GM21723 (cell line): ENCODE measurements around the gene LACRT.
"Not testable (repeated sequence)": the region's sequence is repeated elsewhere in the genome, so short reads cannot be mapped to it uniquely, and the experiment has no call there.

Source experiments
- ATAC-seq: cut with Tn5 transposase; IDR thresholded peaks from one replicate; pipeline ENCODE4 v1.9.1; 2021; ENCODE audit warnings: mild to moderate bottlenecking, moderate library complexity; ENCODE audit not compliant: unreplicated experiment

Gene LACRT

GRCh38 chr12:54641089-54641488, 6.4 kb upstream of the LACRT start:
- ATAC-seq, result no peak

- ATAC-seq, result not testable (repeated sequence)
Observed at GRCh38 chr12:54639112-54639511, 4.4 kb upstream of the LACRT start.

- no peak for ATAC-seq
Observed at GRCh38 chr12:54631988-54632728, 2.5 kb downstream of the LACRT start.

- no peak for ATAC-seq
Observed at GRCh38 chr12:54631551-54631950, 3.1 kb downstream of the LACRT start.

- ATAC-seq, result no peak
Observed at GRCh38 chr12:54629925-54630324, 4.8 kb downstream of the LACRT start.

- no peak for ATAC-seq
Observed at GRCh38 chr12:54628186-54628846, 6.4 kb downstream of the LACRT start.

- no peak for ATAC-seq
Observed at GRCh38 chr12:54627304-54627703, 7.4 kb downstream of the LACRT start.

GRCh38 chr12:54625598-54625997, 9.1 kb downstream of the LACRT start:
- ATAC-seq, result no peak

GRCh38 chr12:54624315-54625279, 10.1 kb downstream of the LACRT start:
- ATAC-seq, result no peak

GRCh38 chr12:54622463-54623183, 12.1 kb downstream of the LACRT start:
- no peak for ATAC-seq

GRCh38 chr12:54616933-54617680, 17.6 kb downstream of the LACRT start:
- no peak for ATAC-seq

- no peak for ATAC-seq
Observed at GRCh38 chr12:54612225-54612750, 22.4 kb downstream of the LACRT start.

- no peak for ATAC-seq
Observed at GRCh38 chr12:54611715-54612149, 23.0 kb downstream of the LACRT start.

GRCh38 chr12:54608769-54609168, 25.9 kb downstream of the LACRT start:
- no peak for ATAC-seq

GRCh38 chr12:54608156-54608555, 26.5 kb downstream of the LACRT start:
- no peak for ATAC-seq

GRCh38 chr12:54606556-54606955, 28.1 kb downstream of the LACRT start:
- no peak for ATAC-seq

- ATAC-seq, result no peak
Observed at GRCh38 chr12:54605138-54605970, 29.3 kb downstream of the LACRT start.

GRCh38 chr12:54604436-54604835, 30.3 kb downstream of the LACRT start:
- no peak for ATAC-seq

GRCh38 chr12:54603872-54604271, 30.8 kb downstream of the LACRT start:
- ATAC-seq, result no peak
